H1 (cell line): ENCODE results near the gene ASCL2.

Experiments
- BACH1 ChIP-seq: IDR thresholded peaks from 2 replicates; pipeline ENCODE4 v1.6.1; 2012; ENCODE audit warnings: low read length, improper control_type of control experiment
- CREB1 ChIP-seq: IDR thresholded peaks from 2 replicates; pipeline ENCODE4 v1.6.1; 2012; ENCODE audit warnings: inconsistent platforms
- CTCF ChIP-seq, 3 experiments: IDR thresholded peaks; 1 replicate in 2 of 3; 2 replicates in 1 of 3; pipeline versions ENCODE4 v1.5.1 to v1.6.1; 2011; ENCODE audit warnings: low read length in 3 of 3, mild to moderate bottlenecking in 3 of 3, inconsistent platforms in 2 of 3, low read depth in 1 of 3, moderate library complexity in 1 of 3; ENCODE audit not compliant: insufficient read depth in 1 of 3; ENCODE audit errors: control extremely low read depth in 1 of 3
- EGR1 ChIP-seq: IDR thresholded peaks from 2 replicates; pipeline ENCODE4 v1.6.1; 2011; ENCODE audit warnings: low read depth, low read length, borderline replicate concordance
- HDAC2 ChIP-seq, 2 experiments: fragments of 300-600 bp in 1 of 2; sonication (generic) in 1 of 2; IDR thresholded peaks; 2 replicates each; pipeline ENCODE4 v1.6.1; 2011 to 2012; ENCODE audit warnings: low read depth in 2 of 2, low read length in 2 of 2, mild to moderate bottlenecking in 2 of 2, moderate library complexity in 2 of 2, borderline replicate concordance in 1 of 2, inconsistent platforms in 1 of 2
- POLR2AphosphoS5 ChIP-seq: IDR thresholded peaks from 2 replicates; pipeline ENCODE4 v1.6.1; 2011; ENCODE audit warnings: low read depth, low read length
- TCF12 ChIP-seq: IDR thresholded peaks from 2 replicates; pipeline ENCODE4 v1.6.1; 2011; ENCODE audit warnings: low read depth, mild to moderate bottlenecking, low read length
- TEAD4 ChIP-seq: IDR thresholded peaks from 2 replicates; pipeline ENCODE4 v1.6.1; 2012; ENCODE audit warnings: low read depth, low read length, inconsistent platforms, mixed read lengths
- YY1 ChIP-seq: IDR thresholded peaks from 2 replicates; pipeline ENCODE4 v1.6.1; 2011; ENCODE audit warnings: low read depth, mild to moderate bottlenecking, low read length
- ZNF274 ChIP-seq: IDR thresholded peaks from 2 replicates; pipeline ENCODE4 v1.7.0; 2012; ENCODE audit warnings: low read length, borderline replicate concordance; ENCODE audit errors: extremely low read depth

- TF ChIP-seq ZNF274 (no peak), TEAD4 (no peak), TCF12 (no peak), CREB1 (no peak), POLR2AphosphoS5 (no peak), YY1 (no peak), CTCF (IDR thresholded peaks at IDR 0.05; ENCODE audit: control extremely low read depth in 1 of 3, insufficient read depth in 1 of 3, low read depth in 1 of 3, low read length in 3 of 3) (no peak), BACH1 (no peak), EGR1 (no peak), HDAC2 (IDR thresholded peaks at IDR 0.05; ENCODE audit: borderline replicate concordance in 1 of 2, low read depth in 2 of 2, low read length in 2 of 2) (no peak)
Observed at GRCh38 chr11:2313051-2313951, 42.9 kb upstream of the ASCL2 start.
